PC-9 (cell line): ENCODE results near the gene CIART. TPM values are rescaled to one million over a fixed set of nuclear protein-coding genes. Genes with fewer than 3 reads are reported as not detected.

Experiments used
- BruUV-seq: library from RNA; stranded (reverse); fragments of 400-500 nt; replicated peaks from 2 replicates; lab custom pipeline; 2021; lab: Mats Ljungman, UMichigan
- CTCF ChIA-PET: fragments of 300-600 bp; sonication (Branson Sonifier 250); formaldehyde crosslinking; loops from one replicate; lab custom pipeline; 2022; ENCODE audit warnings: antibody characterized with exemption; lab: Charles Lee
- POLR2A ChIA-PET: fragments of 300-600 bp; sonication (Branson Sonifier 250); formaldehyde crosslinking; loops from one replicate; lab custom pipeline; 2022; ENCODE audit warnings: antibody characterized with exemption; ENCODE audit not compliant: unreplicated experiment; lab: Charles Lee
- DNase-seq, 2 experiments: peaks; one replicate each; pipeline versions ENCODE4 v3.0.0 to v3.0.0-alpha.2; 2015 to 2022; ENCODE audit warnings: mixed read lengths in 1 of 2
- H2AFZ ChIP-seq: fragments of 200-600 bp; sonication (generic); 2 replicates; pipeline ENCODE4 v1.8.1; 2017; ENCODE audit warnings: antibody characterized with exemption
- H3F3A ChIP-seq: fragments of 200-600 bp; sonication (generic); 2 replicates; pipeline ENCODE4 v1.8.1; 2017; ENCODE audit warnings: antibody characterized with exemption, mild to moderate bottlenecking, low read depth; ENCODE audit not compliant: insufficient read depth
- H3K27ac ChIP-seq: fragments of 200-600 bp; sonication (generic); 2 replicates; pipeline ENCODE4 v1.6.1; 2016; ENCODE audit warnings: mixed run types
- H3K27me3 ChIP-seq: fragments of 200-600 bp; sonication (generic); 2 replicates; pipeline ENCODE4 v1.6.1; 2016; ENCODE audit warnings: low read depth, mixed run types; ENCODE audit not compliant: insufficient read depth
- H3K36me3 ChIP-seq: fragments of 200-600 bp; sonication (generic); 2 replicates; pipeline ENCODE4 v1.6.1; 2016; ENCODE audit warnings: low read depth, mixed run types
- H3K4me1 ChIP-seq: fragments of 200-600 bp; sonication (generic); replicated peaks from 2 replicates; pipeline ENCODE4 v1.6.1; 2016; ENCODE audit warnings: mixed run types; ENCODE audit not compliant: insufficient read depth
- H3K4me2 ChIP-seq: fragments of 200-600 bp; sonication (generic); 2 replicates; pipeline ENCODE4 v1.6.1; 2017; ENCODE audit warnings: mixed run types
- H3K4me3 ChIP-seq: fragments of 200-600 bp; sonication (generic); 2 replicates; pipeline ENCODE4 v1.6.1; 2016; ENCODE audit warnings: mixed run types
- H3K79me2 ChIP-seq: fragments of 200-600 bp; sonication (generic); 2 replicates; pipeline ENCODE4 v1.6.1; 2017; ENCODE audit warnings: low read depth, mixed run types
- H3K9me2 ChIP-seq: fragments of 200-600 bp; sonication (generic); 2 replicates; pipeline ENCODE4 v1.8.1; 2017; ENCODE audit warnings: mild to moderate bottlenecking; ENCODE audit not compliant: insufficient read depth
- H3K9me3 ChIP-seq: fragments of 200-600 bp; sonication (generic); 2 replicates; pipeline ENCODE4 v1.8.1; 2016; ENCODE audit warnings: low read depth; ENCODE audit not compliant: insufficient read depth
- H4K20me1 ChIP-seq: fragments of 200-600 bp; sonication (generic); 2 replicates; pipeline ENCODE4 v1.8.1; 2017; ENCODE audit not compliant: insufficient read depth
- EZH2 ChIP-seq: fragments of 200-600 bp; sonication (generic); IDR thresholded peaks from 2 replicates; pipeline ENCODE4 v1.8.0; 2017; ENCODE audit warnings: antibody characterized with exemption, low read depth
- intact Hi-C: fragments of 100-400 bp; cut with micrococcal nuclease; formaldehyde crosslinking; loops from one replicate; pipeline ENCODE4 v1.10.0; 2022; ENCODE audit not compliant: unreplicated experiment
- total RNA-seq: library from RNA; stranded (reverse); gene quantifications from 2 replicates; pipeline ENCODE4 v1.2.3, GENCODE V29; 2021
- TF ChIP-seq, protein P1 (sequence below): fragments of 200-600 bp; sonication (generic); conservative IDR thresholded peaks from 2 replicates; pipeline ENCODE4 v1.6.1; 2017; ENCODE audit warnings: mixed run types, antibody characterized with exemption, mild to moderate bottlenecking, moderate library complexity

The CIART gene
- total RNA-seq, 1 experiment from 2014 or later = 16.6 TPM

DNA sequence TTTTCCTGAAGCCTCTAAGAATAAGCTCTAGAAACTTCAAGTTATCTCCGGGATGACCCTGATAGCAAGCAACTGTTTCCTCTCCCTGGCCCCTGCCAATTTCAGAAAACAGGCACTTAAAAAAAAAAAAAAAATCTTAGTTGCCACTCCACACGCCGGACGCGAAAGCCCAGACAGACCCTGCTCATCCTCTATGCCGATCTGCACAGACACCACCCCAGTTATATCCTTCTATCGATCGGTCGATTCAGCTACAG lies 48.1 kb upstream of the CIART start:
- POLR2A ChIA-PET = interaction anchor here (0.7 kb wide), 3 partner anchors 26 to 86 kb away, joined by 3 to 5 read pairs (median 5); no protein-coding TSS in a partner anchor
- CTCF ChIA-PET = interaction anchor here (0.7 kb wide), 1 partner anchor 27 kb away, joined by 3 read pairs; no protein-coding TSS in a partner anchor

DNA sequence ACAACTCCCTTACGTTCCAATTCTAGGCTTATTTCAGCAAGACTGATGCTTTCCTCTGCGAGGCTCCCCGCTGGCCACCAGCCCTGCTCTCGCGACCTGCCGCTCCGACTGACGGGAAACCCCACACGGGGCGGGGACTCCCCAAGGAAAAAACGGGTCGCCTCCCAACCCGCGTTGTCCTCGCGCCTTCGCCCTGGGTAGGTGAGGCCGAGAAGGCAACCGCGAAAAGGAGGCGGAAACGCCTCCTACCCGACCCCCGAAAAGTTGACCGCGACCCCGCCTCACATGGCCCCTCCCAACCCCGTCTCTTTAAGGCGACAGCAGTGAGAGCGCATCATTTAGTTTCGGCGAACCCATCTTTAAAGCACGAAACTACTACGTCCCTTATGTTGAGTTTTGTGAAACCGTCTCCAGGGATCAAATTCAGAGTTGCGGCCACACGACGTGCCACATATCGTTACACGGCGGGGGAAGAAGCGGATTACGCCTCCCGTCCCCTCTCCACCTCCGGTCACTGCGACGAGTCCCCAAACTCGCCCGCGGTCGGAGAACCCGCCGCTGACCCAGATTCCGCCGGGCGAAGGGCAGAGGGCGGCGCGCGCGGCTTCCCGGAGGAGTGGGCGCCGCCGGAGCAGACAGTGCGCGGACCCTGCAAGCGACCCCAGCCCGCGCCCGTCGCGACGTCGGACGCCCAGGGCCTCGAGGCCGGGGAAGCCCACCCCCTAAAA lies 47.6 kb upstream of the CIART start:
- no peaks in the 10 kb centered on the region; the same call in 1 of the 2 replicates for H4K20me1 ChIP-seq
- BruUV-seq = TSS peak; percentile 94
- peaks cover 6% of the 10 kb centered on the region; the same call in 1 of the 2 replicates for H3K36me3 ChIP-seq
- H3K27me3 ChIP-seq = no peaks in the 10 kb centered on the region
- intact Hi-C loops = no loop called here
- ChIA-PET CTCF (no interaction called here), POLR2A (interaction anchor here (0.7 kb wide), 2 partner anchors 26 to 86 kb away, joined by 3 to 5 read pairs; no protein-coding TSS in a partner anchor)
- H3K4me2 ChIP-seq = peak overlapping the region; percentile 87
- peaks cover 30% of the 10 kb centered on the region for H3F3A ChIP-seq
- H3K9me3 ChIP-seq = no peaks in the 10 kb centered on the region
- H3K4me1 ChIP-seq = peaks cover 25% of the 10 kb centered on the region
- DNase-seq = peak; percentile 70 to 87
- H3K9me2 ChIP-seq = no peaks in the 10 kb centered on the region
- peak overlapping the region; percentile 82 for H3K27ac ChIP-seq
- peak overlapping the region; percentile 79 for H2AFZ ChIP-seq
- H3K4me3 ChIP-seq = peak overlapping the region; percentile 92
- TF ChIP-seq EZH2 = no peak
- TF ChIP-seq, protein P1, sequence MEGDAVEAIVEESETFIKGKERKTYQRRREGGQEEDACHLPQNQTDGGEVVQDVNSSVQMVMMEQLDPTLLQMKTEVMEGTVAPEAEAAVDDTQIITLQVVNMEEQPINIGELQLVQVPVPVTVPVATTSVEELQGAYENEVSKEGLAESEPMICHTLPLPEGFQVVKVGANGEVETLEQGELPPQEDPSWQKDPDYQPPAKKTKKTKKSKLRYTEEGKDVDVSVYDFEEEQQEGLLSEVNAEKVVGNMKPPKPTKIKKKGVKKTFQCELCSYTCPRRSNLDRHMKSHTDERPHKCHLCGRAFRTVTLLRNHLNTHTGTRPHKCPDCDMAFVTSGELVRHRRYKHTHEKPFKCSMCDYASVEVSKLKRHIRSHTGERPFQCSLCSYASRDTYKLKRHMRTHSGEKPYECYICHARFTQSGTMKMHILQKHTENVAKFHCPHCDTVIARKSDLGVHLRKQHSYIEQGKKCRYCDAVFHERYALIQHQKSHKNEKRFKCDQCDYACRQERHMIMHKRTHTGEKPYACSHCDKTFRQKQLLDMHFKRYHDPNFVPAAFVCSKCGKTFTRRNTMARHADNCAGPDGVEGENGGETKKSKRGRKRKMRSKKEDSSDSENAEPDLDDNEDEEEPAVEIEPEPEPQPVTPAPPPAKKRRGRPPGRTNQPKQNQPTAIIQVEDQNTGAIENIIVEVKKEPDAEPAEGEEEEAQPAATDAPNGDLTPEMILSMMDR = no peak; the same call in 1 of the 2 replicates
- H3K79me2 ChIP-seq = peaks cover 50% of the 10 kb centered on the region

More for the DNA sequence above, 48.1 kb upstream of the CIART start:
- H3K27ac ChIP-seq = peak overlapping the region; percentile 82
- TF ChIP-seq, protein P1 = no peak
- TF ChIP-seq EZH2 = no peak
- no peaks in the 10 kb centered on the region for H3K27me3 ChIP-seq
- intact Hi-C loops = no loop called here
- no peaks in the 10 kb centered on the region for H3K9me2 ChIP-seq
- peaks cover 6% of the 10 kb centered on the region; the same call in 1 of the 2 replicates for H3K36me3 ChIP-seq
- peak overlapping the region; percentile 79 for H2AFZ ChIP-seq
- peak overlapping the region; percentile 87 for H3K4me2 ChIP-seq
- H3K4me1 ChIP-seq = peaks cover 25% of the 10 kb centered on the region
- peaks cover 30% of the 10 kb centered on the region for H3F3A ChIP-seq
- H3K4me3 ChIP-seq = peak overlapping the region; percentile 92
- no TSS peak for BruUV-seq
- no peaks in the 10 kb centered on the region; the same call in 1 of the 2 replicates for H4K20me1 ChIP-seq
- no peak for DNase-seq
- H3K79me2 ChIP-seq = peaks cover 50% of the 10 kb centered on the region
- no peaks in the 10 kb centered on the region for H3K9me3 ChIP-seq

DNA sequence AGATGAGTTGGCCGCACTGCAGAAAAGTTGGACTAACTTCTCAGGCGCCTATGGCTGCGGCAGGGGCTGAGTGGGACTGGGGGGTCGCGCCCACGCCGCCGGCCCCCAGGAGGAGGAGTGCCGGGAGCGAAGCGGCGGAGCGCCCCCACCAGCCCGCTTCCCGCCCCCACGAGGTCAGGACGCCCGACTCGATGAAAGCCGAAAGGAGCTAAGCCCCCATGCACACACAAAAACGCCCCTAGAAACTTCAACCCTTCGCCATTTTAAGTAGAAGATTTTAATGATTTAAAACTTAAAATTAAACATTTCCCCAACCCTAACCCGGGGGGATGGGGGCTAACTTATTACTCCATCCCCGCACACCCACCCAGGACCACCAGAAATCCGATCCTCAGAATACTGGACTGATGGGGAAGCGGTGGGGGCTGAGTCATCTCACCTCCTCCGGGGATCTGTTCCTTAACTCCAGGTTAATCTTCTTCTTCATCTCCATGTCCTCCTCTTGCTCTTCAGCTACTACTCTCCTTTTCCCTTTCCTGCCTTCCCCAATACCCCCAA lies 47.0 kb upstream of the CIART start:
- TSS peak; percentile 42 for BruUV-seq
- H3K9me2 ChIP-seq = no peaks in the 10 kb centered on the region
- peaks cover 25% of the 10 kb centered on the region for H3K4me1 ChIP-seq
- H3K79me2 ChIP-seq = peaks cover 50% of the 10 kb centered on the region
- ChIA-PET CTCF (no interaction called here), POLR2A (no interaction called here)
- H4K20me1 ChIP-seq = no peaks in the 10 kb centered on the region; the same call in 1 of the 2 replicates
- H3K4me2 ChIP-seq = peak overlapping the region; percentile 87
- 0 out of 2 replicates have a peak, but pooled peaks cover under 1% of the 10 kb centered on the region for H3K36me3 ChIP-seq
- TF ChIP-seq EZH2 = no peak
- TF ChIP-seq, protein P1 = no peak; the same call in 1 of the 2 replicates
- no peaks in the 10 kb centered on the region for H3K9me3 ChIP-seq
- peaks cover 30% of the 10 kb centered on the region for H3F3A ChIP-seq
- DNase-seq = no peak
- H3K27me3 ChIP-seq = no peaks in the 10 kb centered on the region
- H3K4me3 ChIP-seq = peak overlapping the region; percentile 92
- H3K27ac ChIP-seq = peak overlapping the region; percentile 82
- peak overlapping the region; percentile 79 for H2AFZ ChIP-seq
- intact Hi-C loops = no loop called here
